Endothelial cell of umbilical vein (primary cell): Measurements from ENCODE around the gene IL31RA. TPM values are rescaled to one million over a fixed set of nuclear protein-coding genes. Genes with fewer than 3 reads are reported as not detected.

Source experiments
- BruUV-seq: library from RNA; stranded (reverse); fragments of 400-500 nt; replicated peaks from 2 replicates; lab custom pipeline; 2021; lab: Mats Ljungman, UMichigan
- CTCF ChIA-PET: fragments of 300-600, 350-600 bp; sonication (Branson Sonifier 250); formaldehyde crosslinking; loops from one replicate; lab custom pipeline; 2021; ENCODE audit warnings: antibody characterized with exemption, inconsistent platforms; lab: Charles Lee
- POLR2A ChIA-PET: fragments of 300-600, 350-600 bp; sonication (Branson Sonifier 250); formaldehyde crosslinking; loops from one replicate; lab custom pipeline; 2021; ENCODE audit warnings: antibody characterized with exemption, inconsistent platforms; lab: Charles Lee
- DNase-seq: peaks from one replicate; pipeline ENCODE4 v3.0.0-alpha.2; 2011; ENCODE audit warnings: low read depth, low spot score
- FAIRE-seq: peaks from 2 replicates; lab custom pipeline; 2011; peaks lifted over from hg19 to GRCh38; lab: Jason Lieb, UNC
- H2AFZ ChIP-seq: 2 replicates; pipeline ENCODE4 v1.6.0; 2012; ENCODE audit warnings: low read depth, low read length, control low read depth, inconsistent platforms
- H3K27ac ChIP-seq: 2 replicates; pipeline ENCODE4 v1.5.1; 2011; ENCODE audit warnings: low read depth, mild to moderate bottlenecking, control low read depth, low read length, moderate library complexity; ENCODE audit not compliant: insufficient read depth
- H3K27me3 ChIP-seq, 2 experiments: 2 replicates each; pipeline versions ENCODE4 v1.6.0 to v1.6.1; 2011; ENCODE audit warnings: low read length in 2 of 2, mixed read lengths in 1 of 2; ENCODE audit not compliant: control insufficient read depth in 2 of 2, insufficient read depth in 2 of 2
- H3K36me3 ChIP-seq, 2 experiments: 2 replicates in 1 of 2; 3 replicates in 1 of 2; pipeline ENCODE4 v1.5.1; 2011; ENCODE audit warnings: low read length in 2 of 2, mild to moderate bottlenecking in 1 of 2, moderate library complexity in 1 of 2; ENCODE audit not compliant: control insufficient read depth in 2 of 2, insufficient read depth in 2 of 2; ENCODE audit errors: extremely low read depth in 1 of 2
- H3K4me1 ChIP-seq: 3 replicates; pipeline ENCODE4 v1.5.1; 2011; ENCODE audit warnings: mild to moderate bottlenecking, low read length; ENCODE audit not compliant: control insufficient read depth, insufficient read depth; ENCODE audit errors: extremely low read depth
- H3K4me2 ChIP-seq: 2 replicates; pipeline ENCODE4 v1.6.1; 2011; ENCODE audit warnings: low read length, control low read depth, mixed read lengths; ENCODE audit not compliant: insufficient read depth
- H3K4me3 ChIP-seq, 3 experiments: fragments of 200-600 bp in 1 of 3; sonication (generic), shearing (Covaris generic) in 1 of 3; replicated peaks in 1 of 3; 2 replicates each; pipeline ENCODE4 v1.5.1; 2011 to 2016; ENCODE audit warnings: control low read depth in 3 of 3, low read length in 3 of 3, mild to moderate bottlenecking in 2 of 3, inconsistent platforms in 1 of 3, low read depth in 1 of 3, moderate library complexity in 1 of 3; ENCODE audit not compliant: insufficient read depth in 1 of 3
- H3K79me2 ChIP-seq: 2 replicates; pipeline ENCODE4 v1.6.0; 2012; ENCODE audit warnings: low read length, inconsistent platforms; ENCODE audit not compliant: control insufficient read depth, insufficient read depth
- H3K9ac ChIP-seq: replicated peaks from 2 replicates; pipeline ENCODE3; 2011; ENCODE audit warnings: low read length, control low read depth; ENCODE audit not compliant: insufficient read depth; ENCODE audit errors: extremely low read depth
- H3K9me1 ChIP-seq: replicated peaks from 3 replicates; pipeline ENCODE4 v1.6.0; 2011; ENCODE audit warnings: mild to moderate bottlenecking, low read length; ENCODE audit not compliant: control insufficient read depth, insufficient read depth; ENCODE audit errors: extremely low read depth
- H3K9me3 ChIP-seq: replicated peaks from 2 replicates; pipeline ENCODE4 v1.5.1; 2012; ENCODE audit warnings: low read length, inconsistent platforms; ENCODE audit not compliant: control insufficient read depth, insufficient read depth
- H4K20me1 ChIP-seq: replicated peaks from 2 replicates; pipeline ENCODE3; 2011; ENCODE audit warnings: mild to moderate bottlenecking, low read length; ENCODE audit not compliant: control insufficient read depth, insufficient read depth; ENCODE audit errors: extremely low read depth
- CTCF ChIP-seq, 2 donors: IDR thresholded peaks; 1 replicate in 1 of 2; 2 replicates in 1 of 2; pipeline ENCODE4 v1.5.1; 2011; ENCODE audit warnings: low read length in 2 of 2, mild to moderate bottlenecking in 2 of 2, moderate library complexity in 2 of 2, control low read depth in 1 of 2, inconsistent platforms in 1 of 2, low read depth in 1 of 2; ENCODE audit not compliant: insufficient read depth in 1 of 2; ENCODE audit errors: extremely low read depth in 1 of 2
- EZH2 ChIP-seq: IDR thresholded peaks from 2 replicates; pipeline ENCODE4 v1.6.1; 2012; ENCODE audit warnings: borderline replicate concordance, low read depth, mild to moderate bottlenecking, moderate library complexity, low read length, inconsistent platforms; ENCODE audit not compliant: severe bottlenecking
- FOS ChIP-seq: IDR thresholded peaks from 2 replicates; pipeline ENCODE4 v1.6.1; 2011; ENCODE audit warnings: mild to moderate bottlenecking, low read length, moderate library complexity, borderline replicate concordance; ENCODE audit not compliant: insufficient read depth
- GATA2 ChIP-seq: IDR thresholded peaks from 2 replicates; pipeline ENCODE4 v1.7.0; 2011; ENCODE audit warnings: low read depth, mild to moderate bottlenecking, moderate library complexity, mixed read lengths, low read length; ENCODE audit not compliant: insufficient read length, insufficient read depth
- JUN ChIP-seq: IDR thresholded peaks from 2 replicates; pipeline ENCODE4 v1.6.1; 2011; ENCODE audit warnings: borderline replicate concordance, low read depth; ENCODE audit not compliant: insufficient read length, insufficient read depth
- MAX ChIP-seq: IDR thresholded peaks from 2 replicates; pipeline ENCODE4 v1.6.1; 2011; ENCODE audit not compliant: insufficient read depth, insufficient read length
- MYC ChIP-seq: IDR thresholded peaks from one replicate; pipeline ENCODE4 v1.6.1; 2011; ENCODE audit warnings: mild to moderate bottlenecking, low read depth, low read length
- POLR2A ChIP-seq: IDR thresholded peaks from 2 replicates; pipeline ENCODE4 v1.6.1; 2012; ENCODE audit warnings: low read depth, mild to moderate bottlenecking, control low read depth, low read length
- POLR2AphosphoS5 ChIP-seq: IDR thresholded peaks from 2 replicates; pipeline ENCODE4 v1.6.1; 2012; ENCODE audit warnings: low read depth, mild to moderate bottlenecking, control low read depth, low read length, moderate library complexity; ENCODE audit not compliant: insufficient read depth
- dilution Hi-C: fragments of 300-500 bp; cut with MboI; formaldehyde crosslinking; loops from one replicate; pipeline ENCODE4 v1.15.0; 2019; ENCODE audit warnings: low sequenced_read_pairs; ENCODE audit not compliant: extremely low pct_ligation_motif_present
- intact Hi-C: fragments of 100-400 bp; cut with micrococcal nuclease; formaldehyde crosslinking; loops from one replicate; pipeline ENCODE4 v1.10.0; 2022
- polyA plus RNA-seq, 4 experiments: library from polyadenylated mRNA; depleted of rRNA in 3 of 4; stranded (reverse) in 3 of 4; unstranded in 1 of 4; fragments of >200 nt; gene quantifications; 2 replicates each; pipeline versions ENCODE4 v1.2.1 to v1.2.3, GENCODE V29; 2011 to 2012; ENCODE audit warnings: missing spikeins in 1 of 4
- total RNA-seq: library from RNA; stranded (reverse); gene quantifications from 2 replicates; pipeline ENCODE4 v1.2.3, GENCODE V29; 2021

IL31RA gene
- total and polyA plus RNA-seq, 2 donors (not counting 3 experiments of a cell fraction or from before 2014, with no cell fraction given), result 0.14 to 0.75 TPM

- no peaks in the 10 kb centered on the region for H3K36me3 ChIP-seq
- TF ChIP-seq MAX (no peak), POLR2AphosphoS5 (no peak), JUN (no peak), POLR2A (no peak), FOS (no peak), GATA2 (no peak), EZH2 (no peak), MYC (no peak), CTCF (IDR thresholded peaks at IDR 0.05; ENCODE audit: extremely low read depth in 1 of 2, insufficient read depth in 1 of 2, low read depth in 1 of 2, low read length in 2 of 2) (no peak)
- no peak for FAIRE-seq
- DNase-seq, result no peak
- H3K79me2 ChIP-seq, result no peaks in the 10 kb centered on the region
- H2AFZ ChIP-seq, result no peak overlapping the region
- intact Hi-C loops, result no loop called here
- no peak overlapping the region for H3K9ac ChIP-seq
- BruUV-seq, result no TSS peak
- no peaks in the 10 kb centered on the region for H3K27me3 ChIP-seq
- no peak overlapping the region for H3K4me3 ChIP-seq
- POLR2A ChIA-PET, result no interaction called here
- no peaks in the 10 kb centered on the region for H3K9me3 ChIP-seq
- no peak overlapping the region for H3K4me2 ChIP-seq
- H4K20me1 ChIP-seq, result no peaks in the 10 kb centered on the region
- no peaks in the 10 kb centered on the region for H3K9me1 ChIP-seq
- dilution Hi-C loops, result no loop called here
- H3K4me1 ChIP-seq, result no peaks in the 10 kb centered on the region
- CTCF ChIA-PET, result interaction anchor here (1.4 to 1.5 kb wide), 2 partner anchors 19 to 38 kb away, joined by 3 to 4 read pairs; no protein-coding TSS in a partner anchor
- no peak overlapping the region for H3K27ac ChIP-seq
Measured at GRCh38 chr5:55892479-55892878, 41.3 kb downstream of the IL31RA start.
